Inflammatory macrophage (primary cell): ENCODE results near the gene ZC3H13.

Source experiments
- DNase-seq, 2 donors: peaks; one replicate each; pipeline ENCODE4 v3.0.0-alpha.2; 2020 to 2022
- total RNA-seq, 18 experiments: gene quantifications; one replicate each; lab custom pipeline; 2026; ENCODE audit warnings: mixed read lengths in 6 of 18, inconsistent platforms in 2 of 18; lab: John Stamatoyannopoulos, UW

ZC3H13 gene, protein sequence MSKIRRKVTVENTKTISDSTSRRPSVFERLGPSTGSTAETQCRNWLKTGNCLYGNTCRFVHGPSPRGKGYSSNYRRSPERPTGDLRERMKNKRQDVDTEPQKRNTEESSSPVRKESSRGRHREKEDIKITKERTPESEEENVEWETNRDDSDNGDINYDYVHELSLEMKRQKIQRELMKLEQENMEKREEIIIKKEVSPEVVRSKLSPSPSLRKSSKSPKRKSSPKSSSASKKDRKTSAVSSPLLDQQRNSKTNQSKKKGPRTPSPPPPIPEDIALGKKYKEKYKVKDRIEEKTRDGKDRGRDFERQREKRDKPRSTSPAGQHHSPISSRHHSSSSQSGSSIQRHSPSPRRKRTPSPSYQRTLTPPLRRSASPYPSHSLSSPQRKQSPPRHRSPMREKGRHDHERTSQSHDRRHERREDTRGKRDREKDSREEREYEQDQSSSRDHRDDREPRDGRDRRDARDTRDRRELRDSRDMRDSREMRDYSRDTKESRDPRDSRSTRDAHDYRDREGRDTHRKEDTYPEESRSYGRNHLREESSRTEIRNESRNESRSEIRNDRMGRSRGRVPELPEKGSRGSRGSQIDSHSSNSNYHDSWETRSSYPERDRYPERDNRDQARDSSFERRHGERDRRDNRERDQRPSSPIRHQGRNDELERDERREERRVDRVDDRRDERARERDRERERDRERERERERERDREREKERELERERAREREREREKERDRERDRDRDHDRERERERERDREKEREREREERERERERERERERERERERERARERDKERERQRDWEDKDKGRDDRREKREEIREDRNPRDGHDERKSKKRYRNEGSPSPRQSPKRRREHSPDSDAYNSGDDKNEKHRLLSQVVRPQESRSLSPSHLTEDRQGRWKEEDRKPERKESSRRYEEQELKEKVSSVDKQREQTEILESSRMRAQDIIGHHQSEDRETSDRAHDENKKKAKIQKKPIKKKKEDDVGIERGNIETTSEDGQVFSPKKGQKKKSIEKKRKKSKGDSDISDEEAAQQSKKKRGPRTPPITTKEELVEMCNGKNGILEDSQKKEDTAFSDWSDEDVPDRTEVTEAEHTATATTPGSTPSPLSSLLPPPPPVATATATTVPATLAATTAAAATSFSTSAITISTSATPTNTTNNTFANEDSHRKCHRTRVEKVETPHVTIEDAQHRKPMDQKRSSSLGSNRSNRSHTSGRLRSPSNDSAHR (N-terminal part only)
- 26.7 to 91.8 (median 61.2) reads per million in 18 experiments for total RNA-seq

DNA sequence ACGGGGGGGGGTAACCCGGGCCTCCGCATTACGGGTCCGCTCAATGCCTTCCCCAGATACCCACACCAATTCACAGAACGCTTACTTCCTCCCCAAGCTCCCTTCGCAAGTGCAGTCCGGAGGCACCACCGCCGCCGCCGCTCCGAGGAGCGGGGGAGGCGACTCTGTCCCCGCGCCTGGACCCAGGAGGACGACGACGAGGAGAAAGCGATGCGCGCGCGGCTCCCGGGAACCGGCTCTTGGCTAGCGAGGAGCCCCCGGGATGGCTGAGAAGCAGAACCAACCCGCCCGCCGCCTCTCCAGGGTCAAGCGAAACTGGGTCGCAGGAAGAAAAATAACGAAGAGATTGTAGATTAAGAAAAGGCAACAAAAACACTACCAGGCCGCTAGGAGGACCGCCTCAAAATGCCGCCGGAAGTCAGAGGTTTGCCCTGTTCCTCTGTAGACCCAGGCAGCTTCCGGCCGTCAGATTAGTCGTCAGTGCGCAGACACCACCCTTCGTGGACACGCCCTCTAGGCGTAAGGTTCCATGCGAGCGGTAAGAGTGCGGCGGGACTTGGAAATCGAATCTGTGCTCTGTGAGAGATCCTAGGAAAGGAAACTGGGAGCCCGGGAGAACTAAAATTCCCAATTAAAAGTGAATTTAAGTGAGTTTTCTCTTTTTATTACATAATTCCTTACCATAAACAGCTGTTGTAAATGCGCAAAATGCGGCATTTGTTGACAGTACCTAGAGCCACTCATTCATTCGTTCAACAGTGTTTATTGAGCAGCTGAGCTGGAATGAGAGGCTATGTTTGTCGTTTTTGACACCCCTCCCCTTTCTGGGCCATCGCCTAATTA lies at the start of gene ZC3H13:
TSS of gene ZC3H13 (minus strand) at position 428 of the 843 bp plus-strand sequence. CDS start 7,239 bp downstream, outside the sequence.
- peak; percentile 95 to 96 for DNase-seq

DNA sequence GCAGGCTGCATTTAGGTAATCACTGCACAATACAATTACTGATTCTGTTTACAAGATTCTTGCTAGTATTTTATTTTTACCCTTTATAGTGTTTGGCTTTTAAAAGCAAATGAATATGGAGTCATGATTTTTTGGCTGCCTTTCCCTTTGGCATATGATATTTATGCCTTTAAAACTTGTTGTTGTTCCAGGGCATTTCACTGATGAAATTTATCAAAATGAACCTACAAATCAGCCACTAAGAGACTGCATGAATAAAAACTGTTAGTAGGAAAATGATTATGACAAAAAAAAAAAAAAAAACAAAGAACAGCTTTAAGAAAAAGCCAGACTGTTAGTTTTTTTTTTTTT lies 49.7 kb upstream of the ZC3H13 start:
- DNase-seq = no peak

DNA sequence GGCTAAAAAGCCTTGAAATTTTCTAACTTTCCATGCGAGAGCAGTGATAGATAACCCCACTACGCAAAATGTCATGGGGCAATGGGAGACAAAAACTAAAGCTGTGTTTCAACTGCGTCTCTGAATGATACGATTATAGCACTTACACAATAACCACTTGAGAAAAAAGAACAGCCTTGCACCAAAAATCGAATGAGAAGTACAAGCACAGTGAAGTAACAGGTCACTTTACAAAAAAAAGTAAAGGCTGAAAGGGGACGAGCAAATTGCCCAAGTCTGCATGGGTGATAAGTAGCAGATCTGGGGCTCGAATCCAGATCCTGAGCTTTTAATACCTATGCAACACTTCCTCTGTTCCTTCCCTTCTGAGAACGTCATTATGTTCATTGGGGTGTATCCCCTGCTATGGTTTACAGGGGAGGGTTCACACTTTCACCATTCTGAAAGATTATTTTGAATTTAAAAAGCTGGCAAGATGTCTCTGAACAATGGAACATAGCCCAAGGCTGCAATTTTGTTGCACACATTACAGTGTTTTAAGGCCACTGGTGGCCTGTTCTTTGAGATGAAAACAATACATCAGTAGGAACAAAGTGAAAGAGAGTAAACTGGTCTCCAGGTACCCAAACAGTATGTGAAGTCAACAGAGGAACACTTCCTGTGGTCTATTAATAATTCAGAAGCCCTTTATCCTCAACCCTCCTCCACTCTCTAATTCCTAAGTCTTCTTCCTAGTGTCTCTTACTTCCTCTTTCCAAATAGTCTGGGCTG lies 49.1 kb upstream of the ZC3H13 start:
- DNase-seq = peak; percentile 56 to 59

DNA sequence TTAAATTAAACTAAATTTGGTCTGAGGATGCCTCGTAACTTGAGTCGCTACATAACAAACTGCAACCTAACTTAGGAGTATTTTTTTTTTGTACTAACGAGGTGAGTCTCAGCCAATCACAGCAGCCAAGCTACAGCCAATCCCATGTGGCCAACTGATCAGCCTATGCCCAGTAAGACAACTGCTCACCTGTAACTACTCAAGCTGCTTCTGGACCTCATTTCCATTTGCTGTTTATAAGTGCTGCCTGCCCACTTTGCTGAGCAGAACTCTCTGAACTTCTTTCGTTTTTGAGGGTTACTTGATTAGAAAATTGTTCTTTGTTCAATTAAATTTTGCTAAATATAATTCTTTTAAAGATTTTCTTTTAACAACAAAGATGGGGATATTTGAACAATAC lies 48.5 kb upstream of the ZC3H13 start:
- DNase-seq = no peak

DNA sequence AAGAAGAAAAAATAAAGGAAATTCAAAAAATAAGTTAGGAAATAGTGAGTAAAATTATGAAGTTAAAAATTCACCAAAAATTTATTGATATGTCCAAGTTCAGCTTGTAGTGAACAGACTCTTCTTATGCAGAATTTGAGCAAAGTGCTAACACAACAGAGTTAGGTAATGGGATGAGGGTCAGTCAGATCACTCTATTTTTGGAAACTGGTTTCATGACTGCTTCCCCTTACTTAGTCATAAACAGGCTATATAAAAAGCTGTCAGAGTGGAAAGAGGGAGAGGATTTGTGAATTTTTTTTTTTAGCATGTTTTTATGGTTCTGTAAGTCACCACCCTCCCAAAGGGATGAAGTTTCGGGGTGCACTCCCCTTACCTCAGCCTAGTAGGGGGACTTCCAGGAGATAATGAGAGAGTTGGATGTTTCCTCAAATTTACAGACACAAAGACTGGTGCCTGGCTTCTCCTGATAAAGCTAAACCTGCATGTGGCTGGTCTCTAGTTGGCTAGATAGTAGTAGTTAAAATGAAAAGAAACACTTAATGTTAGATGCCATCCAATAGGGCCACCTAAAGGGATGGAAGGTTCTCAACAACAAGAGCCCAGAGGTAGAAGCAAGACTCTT lies 47.8 kb upstream of the ZC3H13 start:
- peak; percentile 70 to 81 for DNase-seq

DNA sequence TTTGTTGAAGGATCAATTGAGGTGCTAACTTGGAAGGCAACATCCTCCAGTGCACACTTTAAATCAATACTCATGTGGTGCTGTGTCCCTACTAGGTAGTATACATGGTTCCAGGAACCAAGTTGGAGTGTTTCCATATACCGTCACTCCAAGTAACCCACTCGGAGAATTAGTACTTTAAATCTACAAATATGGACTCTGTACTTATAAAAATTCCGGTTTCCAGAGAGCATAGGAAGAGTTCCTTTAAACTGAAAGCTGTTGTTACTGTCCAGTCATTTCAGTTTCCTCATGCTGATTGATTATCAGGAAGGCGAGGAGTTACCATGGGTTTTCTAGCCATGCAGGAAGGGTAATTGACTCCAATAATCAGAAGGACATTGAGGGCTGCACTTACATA lies 45.1 kb upstream of the ZC3H13 start:
- no peak for DNase-seq

DNA sequence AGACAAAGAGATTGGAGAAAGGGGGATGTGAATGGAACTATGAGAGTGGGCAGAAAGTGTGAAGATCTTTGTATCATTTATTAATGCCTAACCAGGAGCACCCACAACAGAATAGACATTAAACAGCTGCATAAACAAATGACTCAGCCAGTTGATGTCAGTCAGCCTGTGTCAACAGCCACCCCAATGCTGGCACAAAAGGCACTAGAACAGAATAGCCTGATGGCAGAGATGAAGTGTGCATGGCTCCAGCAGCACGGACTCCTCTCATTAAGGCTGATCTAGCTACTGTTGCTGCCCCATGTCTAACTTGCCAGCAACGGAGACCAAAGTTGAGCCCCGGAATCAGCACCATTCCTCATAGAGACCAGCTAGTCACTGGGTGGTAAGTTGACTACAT lies 44.5 kb upstream of the ZC3H13 start:
- DNase-seq = no peak

DNA sequence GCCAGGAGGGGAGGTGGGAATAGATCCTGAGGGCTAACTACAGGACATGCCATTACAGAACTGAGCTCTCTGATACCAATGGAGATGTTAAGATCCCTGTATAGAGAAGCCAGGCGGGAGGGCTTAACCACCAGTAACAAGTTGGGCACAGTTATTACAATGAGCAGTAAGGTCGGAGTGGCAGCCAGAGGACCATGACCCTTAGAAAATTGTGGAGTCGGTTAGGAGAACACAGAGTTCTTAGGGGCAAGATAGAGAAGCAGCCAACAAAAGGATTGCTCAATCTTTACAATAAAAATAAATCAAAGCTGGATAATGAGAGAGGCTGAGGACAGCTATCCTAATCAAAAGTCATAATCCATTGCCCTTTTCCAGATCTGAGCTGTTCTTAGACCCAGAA lies 41.9 kb upstream of the ZC3H13 start:
- DNase-seq = no peak

DNA sequence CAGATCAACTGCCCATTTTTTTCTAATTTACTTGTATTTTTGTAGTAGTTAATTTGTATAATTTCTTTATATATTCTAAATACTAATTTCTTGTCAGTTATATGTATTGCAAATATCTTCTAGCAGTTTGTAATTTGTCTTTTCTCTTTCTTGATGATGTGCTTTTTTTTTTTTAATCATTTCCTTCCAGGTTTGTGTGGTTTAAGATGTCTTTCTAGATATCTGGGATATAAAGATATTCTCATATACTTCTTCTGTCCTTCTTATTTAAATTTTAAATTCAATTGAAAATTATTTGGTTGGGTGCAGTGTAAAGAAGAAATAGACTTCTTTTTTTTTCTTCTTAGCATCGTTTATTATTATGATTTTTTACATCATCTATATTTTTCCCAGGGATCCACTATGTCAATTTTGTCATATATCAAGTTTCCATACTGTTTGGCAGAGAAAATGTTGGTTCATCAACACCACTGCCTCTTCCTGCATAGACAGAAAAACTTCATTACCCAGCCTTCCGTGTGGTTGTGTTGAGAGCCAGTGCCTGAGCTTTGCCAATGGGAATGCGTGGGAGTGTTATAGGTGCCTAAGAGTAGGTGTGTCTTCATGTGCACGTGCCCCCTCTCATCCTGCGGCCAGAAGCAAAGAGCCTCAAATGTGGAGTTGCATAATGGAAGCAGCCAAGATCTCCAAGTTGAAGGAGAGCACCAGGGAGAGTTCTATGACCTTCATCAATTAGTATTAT lies 36.4 kb upstream of the ZC3H13 start:
- DNase-seq = no peak

DNA sequence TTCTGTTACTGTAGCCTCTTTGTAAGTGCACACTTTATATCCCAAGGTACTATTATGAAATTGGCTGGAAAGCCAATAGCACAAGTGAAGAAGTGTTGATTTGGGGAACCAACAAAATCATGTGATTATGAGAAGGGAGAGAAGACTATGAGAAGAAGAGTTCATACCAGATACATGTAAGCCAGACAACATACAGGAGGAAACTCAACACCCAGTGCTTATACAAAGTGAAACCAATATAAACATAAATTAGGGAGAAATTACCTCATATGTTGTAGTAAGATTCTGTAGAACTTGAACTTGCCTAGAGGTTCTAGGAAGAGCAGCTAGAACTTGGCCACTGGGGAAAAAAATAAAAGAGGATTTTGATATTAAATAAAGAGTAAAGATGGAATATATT lies 34.9 kb upstream of the ZC3H13 start:
- DNase-seq = peak; percentile 48 to 81

DNA sequence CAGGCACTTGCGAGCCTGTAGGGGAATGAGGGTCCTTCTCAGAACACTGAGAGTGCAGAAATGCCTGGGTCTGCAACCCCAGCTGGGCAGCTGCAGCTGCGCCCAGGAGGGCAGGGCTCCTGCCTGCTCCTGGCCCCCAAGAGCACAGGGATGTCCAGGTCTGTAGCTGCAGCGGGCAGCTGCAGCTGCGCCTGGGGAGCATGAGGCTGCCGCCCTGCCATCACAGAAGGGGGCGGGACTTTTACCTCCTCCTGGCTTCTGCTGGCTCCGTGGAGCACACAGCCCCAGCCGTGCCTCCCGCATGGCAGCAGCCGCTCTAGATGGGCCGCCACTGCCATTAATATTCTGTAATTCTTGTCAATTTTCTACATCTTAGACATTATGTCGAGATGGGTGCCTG lies 34.4 kb upstream of the ZC3H13 start:
- no peak for DNase-seq

DNA sequence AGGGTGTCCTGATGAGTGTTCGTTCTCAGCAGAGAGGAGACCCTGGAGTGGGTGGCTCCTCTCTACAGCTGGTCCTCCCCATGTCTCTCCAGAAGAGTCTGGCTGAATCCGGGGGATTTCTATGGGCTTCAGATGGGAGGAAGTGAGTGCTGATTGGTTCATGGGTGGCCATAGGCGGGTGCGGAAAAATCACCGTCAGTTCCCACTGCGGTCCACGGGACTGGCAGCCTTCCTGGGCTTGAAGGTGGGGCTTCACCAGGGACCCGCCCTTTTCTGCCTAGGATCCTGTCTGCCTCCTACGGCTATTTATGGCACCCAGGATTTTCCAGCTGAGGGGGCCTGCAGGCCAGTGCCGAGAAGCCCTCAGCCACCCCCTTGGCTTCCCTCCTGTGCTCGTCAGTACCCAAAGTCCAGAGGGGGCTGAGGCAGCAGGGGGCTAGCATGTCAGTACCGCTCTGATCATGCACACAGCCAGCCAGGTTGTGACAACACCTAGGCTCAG lies 33.9 kb upstream of the ZC3H13 start:
- no peak for DNase-seq

DNA sequence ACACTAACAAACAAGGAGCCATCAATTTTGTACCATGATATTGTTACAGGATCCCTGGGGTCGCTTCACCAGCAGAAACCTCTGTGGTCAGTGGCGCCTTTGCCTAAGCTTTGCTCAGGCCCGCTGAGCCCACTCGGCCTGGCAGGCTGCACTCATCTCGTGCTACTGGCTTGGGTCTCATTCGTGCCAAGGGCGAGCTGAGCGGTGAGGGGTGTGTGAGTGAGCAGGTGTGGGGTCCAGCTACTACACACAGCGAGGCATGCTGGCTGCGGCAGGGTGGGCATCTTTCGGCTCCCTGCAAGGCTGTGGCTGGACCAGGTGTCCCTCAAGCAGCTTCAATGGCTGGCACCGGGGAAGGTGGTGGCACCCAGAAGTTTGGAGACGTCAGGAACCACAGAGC lies 33.2 kb upstream of the ZC3H13 start:
- no peak for DNase-seq

DNA sequence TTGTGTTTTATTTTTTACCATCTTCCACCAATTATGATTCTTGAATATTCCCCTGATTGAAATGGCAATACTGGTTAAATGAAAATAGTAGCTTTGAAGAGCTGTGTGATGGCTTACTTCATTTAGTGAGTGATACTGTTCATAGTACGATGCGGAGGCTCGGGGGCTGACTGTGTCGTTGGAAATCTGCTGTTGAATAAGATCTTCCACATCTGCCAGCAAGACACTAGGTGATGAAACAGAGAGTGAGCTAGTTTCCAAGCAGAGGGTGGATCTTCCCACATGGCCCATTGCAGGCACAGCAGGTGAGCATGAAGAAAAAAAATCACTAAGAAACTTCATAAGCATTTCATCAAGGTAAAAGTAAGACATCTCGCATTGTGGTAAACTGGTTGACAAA lies 29.8 kb upstream of the ZC3H13 start:
- DNase-seq = no peak

DNA sequence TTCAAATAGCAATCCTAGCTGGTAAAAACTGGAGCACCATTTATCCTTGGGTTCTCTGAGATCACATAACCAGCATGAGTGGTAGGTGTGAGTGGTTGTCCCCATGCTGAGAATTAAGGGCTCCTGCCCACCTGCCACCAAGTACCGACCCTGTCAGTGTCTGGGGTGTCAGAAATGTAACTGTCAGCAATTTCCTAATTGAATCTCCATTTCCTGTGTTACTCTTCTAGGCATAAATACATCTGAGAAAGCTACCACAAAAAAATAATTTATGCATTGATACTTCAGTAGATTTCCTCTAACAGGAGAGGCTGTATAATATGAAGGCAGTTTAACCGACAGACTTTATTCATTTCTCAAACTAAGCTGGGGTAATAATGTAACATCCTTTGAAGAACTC lies 27.2 kb upstream of the ZC3H13 start:
- no peak for DNase-seq

DNA sequence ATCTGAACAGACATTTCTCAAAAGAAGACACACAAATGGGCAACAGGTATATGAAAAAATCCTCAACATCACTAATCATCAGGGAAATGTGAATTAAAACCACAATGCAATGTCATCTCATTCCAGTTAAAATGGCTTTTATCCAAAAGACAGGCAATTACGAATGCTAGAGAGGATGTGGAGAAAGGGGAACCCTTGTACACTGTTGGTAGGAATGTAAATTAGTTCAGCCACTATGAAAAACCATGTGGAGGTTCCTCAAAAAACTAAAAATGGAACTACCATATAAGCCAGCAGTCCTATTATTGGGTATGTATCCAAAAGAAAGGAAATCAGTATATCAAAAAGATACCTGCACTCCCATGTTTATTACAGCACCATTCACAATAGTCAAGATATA lies 24.7 kb upstream of the ZC3H13 start:
- peak; percentile 43 to 67 for DNase-seq

DNA sequence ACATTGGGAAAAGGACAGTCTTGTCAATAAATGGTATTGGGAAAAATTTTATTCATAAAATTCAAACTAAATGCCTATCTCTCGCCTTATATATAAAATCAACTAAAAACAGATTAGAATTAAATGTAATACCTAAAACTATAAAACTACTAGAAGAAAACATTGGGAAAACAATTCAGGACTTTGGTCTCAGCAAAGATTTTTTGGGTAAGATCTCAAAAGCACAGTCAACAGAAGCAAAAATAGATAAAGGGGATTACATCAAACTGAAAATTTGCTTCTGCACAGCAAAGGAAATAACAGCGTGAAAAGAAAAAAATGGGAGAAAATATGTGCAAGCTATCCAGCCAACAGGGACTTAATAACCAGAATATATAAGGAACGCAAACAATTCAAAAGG lies 24.3 kb upstream of the ZC3H13 start:
- DNase-seq = no peak

DNA sequence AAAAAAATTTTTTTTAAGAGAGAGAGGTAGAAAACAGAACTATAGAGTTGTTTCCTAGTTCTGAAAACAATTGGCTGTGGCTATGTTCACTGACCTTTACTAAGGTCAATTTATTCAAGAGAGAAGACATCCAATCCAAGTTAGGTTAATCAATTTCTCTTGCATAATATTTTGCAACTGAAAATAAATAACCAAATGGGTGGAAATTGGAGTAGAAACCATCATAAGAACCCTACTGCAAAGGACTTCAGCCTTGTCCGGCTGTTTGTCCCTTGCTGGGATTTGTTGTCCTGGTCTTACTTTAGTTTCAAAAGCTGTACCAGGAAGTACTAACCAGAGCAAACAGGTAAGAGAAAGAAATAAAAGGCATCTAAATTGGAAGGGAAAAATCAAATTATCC lies 23.3 kb upstream of the ZC3H13 start:
- no peak for DNase-seq

DNA sequence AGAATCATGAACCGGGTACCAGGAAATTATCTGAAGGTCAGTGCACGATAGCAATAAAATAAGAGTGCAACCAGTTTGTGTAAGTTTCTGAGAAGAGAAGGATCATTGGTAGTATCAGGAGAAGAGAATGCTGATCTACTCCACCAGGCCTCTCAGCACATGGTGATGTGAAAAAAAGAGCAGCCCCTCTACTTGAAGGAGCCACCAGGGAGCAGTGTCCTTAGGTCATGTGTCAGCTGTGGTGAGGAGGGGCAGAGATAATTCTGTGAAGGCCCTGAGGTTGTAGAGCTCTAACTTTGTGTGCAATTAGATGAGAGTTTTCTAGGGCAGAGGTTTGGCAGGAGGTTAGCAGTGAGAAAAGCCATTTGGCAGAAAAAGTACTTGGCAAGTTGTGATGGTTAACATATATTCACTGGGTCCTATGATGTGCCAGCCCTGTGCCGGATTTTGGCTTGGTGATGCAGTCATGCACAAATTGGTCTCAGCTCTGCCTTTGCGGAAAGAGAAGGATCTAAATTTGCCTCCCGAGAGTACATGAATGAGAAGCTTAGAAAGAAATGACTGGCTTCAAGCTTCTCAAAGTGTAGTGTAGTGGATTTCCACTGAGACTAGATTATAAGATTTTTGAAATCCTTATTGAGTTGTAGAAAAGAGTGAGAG lies 19.2 kb upstream of the ZC3H13 start:
- no peak for DNase-seq
